ENCODE measurements around the gene TLR3. TPM values are rescaled to one million over a fixed set of nuclear protein-coding genes. Genes with fewer than 3 reads are reported as not detected.

Gene TLR3
- total and polyA plus RNA-seq, 10 of the 15 experiments (the other 5 are each of a cell fraction or from before 2014, with no cell fraction given), result under 0.01 to 0.05 (median 0.03) TPM; not detected in 7

- TF ChIP-seq ZBTB11 (CRISPR knock-in tag; IDR thresholded peaks at IDR 0.05) (no peak), NR2C2 (IDR thresholded peaks at IDR 0.05; ENCODE audit: borderline replicate concordance, control insufficient read depth, insufficient read length, low read depth) (no peak)
These were observed 10.0 kb upstream of the TLR3 start (continued) for GRCh38 chr4:186058980-186059316.

- no peak overlapping the region for H3K4me3 ChIP-seq
- 74% methylated on average over 4 of the region's 4 CpGs for WGBS (ENCODE audit: insufficient coverage, insufficient replicate concordance, low lambda C conversion rate, missing lambda C conversion rate)
- ChIA-PET RAD21 (ENCODE audit: unreplicated experiment) (no interaction called here), POLR2A (no interaction called here), CTCF (interaction anchor here (1.0 to 1.2 kb wide), 3 partner anchors 24 to 526 kb away, joined by 3 to 5 read pairs (median 4); no protein-coding TSS in a partner anchor), SMC1A (ENCODE audit: uncharacterized antibody, unreplicated experiment) (interaction anchor here (0.8 kb wide), 1 partner anchor 10 kb away, joined by 3 read pairs; no protein-coding TSS in a partner anchor)
- H3K27ac ChIP-seq (ENCODE audit: control insufficient read depth, insufficient read depth), result no peak overlapping the region
- no peak for TF ChIP-seq RUNX3 (IDR thresholded peaks at IDR 0.05; ENCODE audit: low read length)
- peak; percentile 74 for TF ChIP-seq SPI1 (IDR thresholded peaks at IDR 0.05; ENCODE audit: borderline replicate concordance, insufficient read depth, low read depth, low read length)
- H3K79me2 ChIP-seq (ENCODE audit: control insufficient read depth, insufficient read depth, low read length), result no peaks in the 10 kb centered on the region
- FAIRE-seq, result no peak
- ATAC-seq, result no peak
- DNase-seq (ENCODE audit: low read depth, low spot score), result no peak
- intact Hi-C loops (cut with micrococcal nuclease; ENCODE audit: unreplicated experiment) (no loop called here), in situ Hi-C loops (cut with MboI) (no loop called here)
- H4K20me1 ChIP-seq (ENCODE audit: control insufficient read depth, insufficient read depth), result no peaks in the 10 kb centered on the region
- no peaks in the 10 kb centered on the region; the same call in 1 of the 2 replicates for H3K4me1 ChIP-seq (ENCODE audit: control insufficient read depth, insufficient read depth, low read length)
- H3K27me3 ChIP-seq (replicated peaks in 1 of 2; ENCODE audit: control insufficient read depth in 2 of 2, insufficient read depth in 2 of 2, low read length in 1 of 2), result no peaks in the 10 kb centered on the region; a peak in 1 of 4 replicates
- no peak overlapping the region for H3K4me2 ChIP-seq (ENCODE audit: control insufficient read depth, insufficient read depth)
- no peak overlapping the region for H2AFZ ChIP-seq (ENCODE audit: control insufficient read depth, low read depth, low read length)
- no peaks in the 10 kb centered on the region for H3K36me3 ChIP-seq (ENCODE audit: control insufficient read depth in 2 of 2, insufficient read depth in 2 of 2, low read length in 1 of 2)
- no TSS peak for BruUV-seq (replicated peaks)
- no peak overlapping the region for H3K9ac ChIP-seq (ENCODE audit: control insufficient read depth, insufficient read depth, low read length)
- no peaks in the 10 kb centered on the region for H3K9me3 ChIP-seq (replicated peaks; ENCODE audit: control insufficient read depth, insufficient read depth, low read length)
These were observed 7.0 kb upstream of the TLR3 start for GRCh38 chr4:186061921-186062320.
